ENCODE measurements around the gene ZFYVE28.

Gene ZFYVE28

DNA sequence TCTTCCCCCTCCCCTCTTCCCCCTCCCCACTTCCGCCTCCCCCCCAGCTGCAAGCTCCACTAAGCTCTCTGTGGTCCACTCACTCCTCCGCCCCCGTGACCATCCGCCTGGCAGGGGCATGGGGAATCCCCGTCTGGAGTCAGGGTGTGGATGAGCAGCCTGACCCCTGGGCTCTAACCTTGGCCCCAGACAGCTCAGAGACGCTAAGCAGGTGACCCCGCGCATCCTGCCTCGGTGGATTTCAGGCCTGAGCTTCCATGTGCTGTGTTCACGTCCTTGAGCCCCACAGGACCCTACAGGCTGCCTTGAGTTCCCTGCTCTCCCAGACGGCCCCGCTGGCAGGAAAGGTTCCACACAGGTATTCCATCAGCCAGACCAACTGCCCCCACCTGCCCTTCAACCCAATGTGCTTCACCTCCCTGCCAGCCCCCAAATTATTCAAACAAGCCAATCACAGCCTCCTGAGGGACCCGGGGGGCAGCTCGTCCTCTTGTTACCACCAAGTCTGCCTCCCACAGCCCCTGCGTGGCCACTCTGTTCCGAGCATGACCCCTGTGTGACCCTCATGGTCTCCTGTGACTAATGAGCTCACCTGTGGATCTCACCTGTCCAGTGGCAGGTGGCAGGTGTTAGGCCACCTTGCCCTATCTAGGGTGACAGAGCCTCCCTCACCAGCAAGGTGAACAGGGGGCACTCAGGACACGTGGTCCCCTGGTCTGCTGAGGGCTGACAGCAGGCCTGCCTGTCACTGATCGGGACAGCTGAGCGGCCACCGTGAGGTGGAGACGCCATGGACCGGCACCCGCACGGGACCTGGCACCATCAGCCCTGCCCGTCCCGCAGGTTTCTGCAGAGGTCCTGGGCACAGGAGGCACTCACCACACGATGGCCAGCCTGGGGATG lies 83.4 kb downstream of the ZFYVE28 start:
- DNase-seq, result no peak

DNA sequence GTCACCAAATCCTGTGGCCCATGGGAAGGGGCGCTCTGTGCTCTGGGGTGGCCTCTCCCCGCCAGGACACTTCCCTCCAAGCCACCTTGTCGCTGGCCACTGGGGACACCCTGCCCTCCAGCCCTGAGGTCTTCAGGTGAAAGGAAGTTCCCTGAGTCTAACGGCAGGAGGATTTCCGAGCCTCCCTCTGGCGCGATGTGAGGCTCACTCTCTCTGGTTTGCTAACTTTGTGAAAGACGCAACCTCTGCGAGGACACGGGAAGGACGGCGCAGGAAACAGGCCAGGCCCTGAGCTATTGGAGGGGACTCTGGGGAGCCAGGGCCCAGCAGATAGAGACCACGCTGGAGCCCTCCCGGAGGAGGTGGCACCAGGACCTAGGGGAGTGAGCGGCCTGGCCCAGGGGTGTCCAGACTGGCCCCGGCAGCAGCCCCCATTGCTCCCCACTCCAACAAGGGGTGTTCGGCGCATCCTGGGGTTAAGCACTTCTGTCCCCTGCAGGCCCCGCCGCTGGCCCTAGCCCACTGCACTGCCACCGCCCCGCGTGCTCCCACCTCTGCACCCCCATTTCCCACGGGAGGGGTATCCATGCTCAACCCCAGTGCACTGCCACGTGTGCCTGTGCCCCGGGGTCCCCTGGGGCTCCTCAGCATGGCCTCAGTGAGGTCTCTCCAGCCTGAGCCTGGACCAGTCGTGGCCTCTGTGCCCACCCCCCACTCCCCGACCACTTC lies 84.4 kb downstream of the ZFYVE28 start:
- DNase-seq, result no peak

DNA sequence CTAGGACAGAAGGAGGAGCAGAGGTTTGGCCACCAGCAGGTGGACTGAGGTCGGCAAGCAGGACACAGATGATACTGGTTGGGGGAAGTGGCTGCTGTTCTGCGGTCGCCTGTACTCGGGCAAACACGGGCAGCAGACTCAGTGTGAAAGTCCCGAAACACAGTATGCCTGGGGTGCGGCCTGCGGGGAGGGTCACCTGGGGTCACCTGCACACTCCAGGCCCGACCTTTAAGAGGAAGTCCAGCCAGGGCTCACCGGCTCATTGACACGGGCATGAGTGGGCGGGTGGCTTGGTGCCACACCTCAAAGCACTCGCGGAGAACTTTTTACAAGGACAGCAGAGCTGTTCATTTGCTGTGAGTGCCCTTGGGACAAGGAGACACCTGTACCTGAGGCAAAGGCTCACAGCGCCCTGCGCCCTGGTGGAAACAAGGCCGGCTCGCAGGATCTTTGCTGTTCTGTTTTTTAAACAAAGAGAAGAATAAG lies 85.0 kb downstream of the ZFYVE28 start:
- no peak for DNase-seq

DNA sequence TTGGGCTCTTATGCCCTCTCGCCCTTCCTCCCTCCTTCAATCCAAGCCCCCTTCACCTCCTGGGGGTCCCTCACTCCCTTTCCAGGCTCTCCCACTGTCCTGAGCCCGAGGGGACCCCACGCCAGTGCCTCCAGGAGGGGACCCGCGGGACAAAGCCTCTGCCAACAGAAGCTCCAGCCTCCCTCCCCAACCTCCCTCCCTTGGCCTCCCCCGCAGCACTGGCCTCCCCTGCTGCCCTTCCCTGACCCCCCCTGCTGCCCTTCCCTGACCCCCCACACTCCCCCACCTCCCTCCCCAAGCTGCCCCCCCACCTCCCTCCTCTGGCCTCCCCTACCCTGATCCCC lies 85.5 kb downstream of the ZFYVE28 start:
- no peak for DNase-seq

DNA sequence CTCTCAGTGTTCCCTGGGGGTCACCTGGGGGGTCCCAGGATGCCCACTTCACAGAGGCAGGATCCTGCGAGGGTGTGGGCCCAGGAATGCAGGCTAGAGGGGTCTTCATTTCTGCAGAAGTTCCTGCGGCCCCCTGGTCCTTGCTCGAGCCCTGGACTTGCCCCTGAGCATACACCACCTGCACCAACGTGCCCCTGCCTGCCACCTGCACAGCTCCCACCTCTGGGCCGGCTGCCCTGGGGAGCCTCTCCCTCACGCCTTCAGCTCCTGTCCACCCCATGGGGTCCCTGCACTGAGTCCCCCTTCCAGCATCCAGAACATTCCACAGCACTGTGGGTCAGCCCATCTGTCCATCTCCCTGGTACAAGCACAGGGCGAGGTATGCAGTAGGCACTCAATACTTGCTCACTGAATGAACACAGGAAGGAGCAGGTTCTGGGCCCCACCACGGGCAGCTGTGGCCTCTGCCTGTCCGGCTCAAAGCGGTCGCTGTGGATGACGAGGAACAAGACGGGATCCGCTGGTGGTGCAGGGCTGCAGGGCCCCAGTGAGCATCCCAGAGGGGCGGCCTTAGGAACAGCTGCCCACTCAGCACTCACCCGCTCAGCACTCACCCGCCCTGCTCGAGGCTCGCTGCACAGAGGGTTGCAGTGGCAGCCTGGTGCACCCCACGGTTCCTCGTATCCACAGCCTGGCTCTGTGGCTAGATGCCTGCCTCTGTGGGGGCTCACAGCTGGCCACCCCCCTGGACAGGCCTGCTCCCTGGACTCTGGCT lies 86.1 kb downstream of the ZFYVE28 start:
- no peak for DNase-seq

DNA sequence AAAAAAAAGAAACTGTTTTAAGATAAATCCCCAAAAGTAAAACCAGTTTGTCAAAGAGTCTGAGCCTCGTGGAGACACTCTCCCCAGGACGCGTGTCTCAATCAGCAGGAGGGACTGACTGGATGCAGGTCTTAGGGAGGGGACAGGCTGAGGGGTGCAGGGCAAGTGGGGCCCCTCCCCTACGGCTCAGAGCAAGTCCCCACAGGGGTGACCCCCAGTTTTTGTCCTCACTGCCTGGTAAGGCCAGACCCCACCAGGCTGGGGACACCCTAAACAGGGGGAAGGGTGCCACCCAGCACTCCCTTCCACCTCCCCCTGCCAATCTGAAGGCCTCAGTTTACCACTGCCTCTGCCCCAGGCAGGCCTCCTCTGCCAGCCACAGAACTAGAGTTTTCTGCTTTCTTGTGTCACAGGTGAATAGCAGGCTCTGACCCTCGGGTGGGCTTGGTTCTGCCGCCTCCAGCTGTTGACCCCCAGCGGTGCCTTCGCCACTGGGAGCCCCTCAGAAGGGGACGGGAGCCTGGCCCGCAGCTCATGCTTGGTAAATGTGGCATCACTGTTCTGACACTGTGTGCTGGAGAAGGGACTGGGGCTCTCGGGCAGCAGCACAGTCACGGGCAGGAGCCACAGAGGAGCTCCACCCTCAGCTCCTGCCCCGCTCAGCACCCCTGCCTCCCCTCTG lies 86.8 kb downstream of the ZFYVE28 start:
- no peak for DNase-seq

DNA sequence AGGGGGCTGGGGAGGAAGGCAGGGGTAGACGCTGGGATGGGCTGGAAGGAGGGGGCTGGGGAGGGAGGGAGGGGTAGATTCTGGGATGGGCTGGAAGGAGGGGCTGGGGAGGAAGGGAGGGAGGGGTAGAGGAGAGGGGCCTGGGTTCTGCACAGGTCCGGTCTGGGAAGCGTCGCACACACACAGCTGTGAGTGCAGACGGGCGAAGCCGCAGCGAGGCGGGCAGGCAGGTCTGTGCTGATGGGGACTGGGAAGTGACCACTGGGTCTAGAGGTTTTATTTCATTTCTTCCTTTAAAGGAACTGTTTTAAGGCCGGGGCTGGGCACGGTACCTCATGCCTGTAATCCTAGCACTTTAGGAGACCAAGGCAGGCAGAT lies 87.4 kb downstream of the ZFYVE28 start:
- DNase-seq, result no peak

DNA sequence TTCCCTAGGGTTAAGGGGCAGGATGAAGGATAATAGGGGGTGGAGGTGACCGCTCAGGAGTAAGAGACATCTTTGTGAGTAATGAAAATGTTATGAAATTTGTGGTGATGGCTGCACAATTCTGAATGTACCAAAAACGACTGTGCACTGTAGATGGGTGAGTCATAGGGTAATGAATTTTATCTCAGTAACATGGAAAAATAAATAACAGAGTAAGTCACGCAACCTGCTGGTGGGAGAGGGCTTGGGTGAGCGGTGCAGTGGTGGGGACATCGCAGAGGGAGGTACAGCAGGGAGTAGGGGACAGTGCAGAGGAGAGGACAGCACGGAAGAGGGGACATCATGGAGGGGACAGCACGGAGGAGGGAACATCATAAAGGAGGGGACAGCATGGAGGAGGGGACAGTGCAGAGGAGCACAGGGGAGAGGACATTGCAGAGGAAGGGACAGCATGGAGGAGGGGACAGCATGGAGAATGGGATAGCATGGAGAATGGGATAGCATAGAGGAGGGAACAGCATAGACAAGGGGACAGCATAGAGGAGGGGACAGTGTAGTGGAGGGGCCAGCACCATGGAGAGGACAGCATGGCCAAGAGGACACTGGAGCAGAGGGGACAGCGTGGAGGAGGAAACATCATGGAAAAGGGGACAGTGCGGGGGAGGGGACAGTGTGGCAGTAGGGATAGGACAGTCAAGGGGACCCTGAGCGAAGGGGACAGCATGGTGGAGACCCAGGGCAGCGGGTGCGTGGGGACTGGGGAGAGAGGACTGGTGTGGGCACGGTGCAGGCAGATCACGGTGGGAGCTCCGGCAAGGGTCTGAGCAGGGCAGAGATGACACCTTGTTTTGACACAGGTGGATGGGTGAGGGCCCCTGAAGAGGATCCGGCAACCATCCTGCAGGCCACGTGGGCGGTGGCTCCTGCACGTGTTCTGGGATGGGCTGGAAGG lies 88.1 kb downstream of the ZFYVE28 start:
- no peak for DNase-seq

DNA sequence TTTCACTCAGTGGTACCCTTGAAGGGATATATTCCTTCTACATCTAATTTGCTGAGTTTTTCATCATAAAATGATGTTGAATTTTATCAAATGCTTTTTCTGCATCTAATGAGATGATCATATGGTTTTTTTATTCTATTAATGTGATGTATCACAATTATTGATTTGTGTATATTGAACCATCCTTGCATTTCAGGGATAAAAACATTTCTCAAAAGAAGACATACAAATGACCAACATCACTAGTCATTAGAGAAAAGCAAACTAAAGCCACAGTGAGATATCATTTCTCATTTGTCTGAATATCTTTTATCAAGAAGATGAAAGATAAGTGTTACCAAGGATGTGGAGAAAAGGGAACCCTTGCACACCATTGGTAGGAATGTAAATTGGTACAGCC lies 90.9 kb downstream of the ZFYVE28 start:
- no peak for DNase-seq

DNA sequence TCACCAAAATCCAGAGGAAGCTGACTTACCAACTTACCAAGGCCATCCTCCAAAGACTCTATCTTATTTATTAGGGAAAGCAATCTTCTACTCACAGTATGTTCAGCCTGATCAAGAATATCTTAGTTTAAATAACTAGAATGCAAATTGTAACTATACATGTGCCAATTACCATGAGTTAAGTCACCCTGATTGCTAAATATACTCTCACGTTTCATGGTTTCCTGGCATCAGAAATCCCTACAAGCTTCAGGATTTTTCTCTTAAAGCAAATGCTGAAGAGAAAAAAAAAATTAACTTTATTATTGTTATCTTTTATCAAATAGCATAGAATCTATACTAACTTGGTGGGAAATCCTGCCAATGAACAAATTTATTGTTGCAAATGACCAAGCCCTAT lies 93.6 kb downstream of the ZFYVE28 start:
- no peak for DNase-seq

DNA sequence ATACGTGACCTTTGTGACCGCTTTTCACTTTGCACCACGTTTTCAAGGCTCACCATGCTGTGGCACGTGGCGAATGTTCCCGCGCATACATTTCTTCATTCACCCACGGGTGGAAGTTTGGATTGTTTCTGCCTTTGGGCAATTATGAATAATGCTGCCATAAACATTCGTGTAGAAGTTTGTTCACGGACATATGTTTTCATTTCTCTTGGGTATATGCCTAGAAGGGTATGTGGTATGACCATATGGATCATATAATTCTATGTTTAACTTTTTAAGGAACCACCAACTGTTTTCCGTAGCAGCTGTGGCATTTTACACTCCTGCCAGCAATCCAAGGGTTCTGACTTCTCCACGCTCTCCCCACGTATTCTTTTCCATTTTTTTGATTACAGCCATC lies 95.6 kb downstream of the ZFYVE28 start:
- no peak for DNase-seq

DNA sequence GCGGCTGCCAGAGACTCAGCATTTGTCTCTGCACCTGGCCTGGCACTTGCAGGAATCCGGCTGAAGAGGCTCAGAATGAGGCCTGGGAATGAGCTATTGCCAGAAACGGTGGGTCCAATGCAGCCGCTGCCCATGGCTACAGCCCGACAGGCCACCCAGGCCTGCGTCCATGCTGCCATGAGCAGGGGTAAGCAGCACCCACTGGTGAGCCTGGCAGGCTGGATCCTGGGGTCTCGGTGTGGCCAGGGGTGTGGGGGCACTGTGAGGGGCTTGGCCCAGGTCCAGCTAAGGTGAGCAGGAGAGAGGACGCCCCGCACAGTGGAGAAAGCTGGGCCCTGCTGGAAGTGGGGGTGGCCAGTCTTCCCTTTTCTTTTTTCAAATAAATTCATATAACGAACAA lies 96.2 kb downstream of the ZFYVE28 start:
- no peak for DNase-seq

DNA sequence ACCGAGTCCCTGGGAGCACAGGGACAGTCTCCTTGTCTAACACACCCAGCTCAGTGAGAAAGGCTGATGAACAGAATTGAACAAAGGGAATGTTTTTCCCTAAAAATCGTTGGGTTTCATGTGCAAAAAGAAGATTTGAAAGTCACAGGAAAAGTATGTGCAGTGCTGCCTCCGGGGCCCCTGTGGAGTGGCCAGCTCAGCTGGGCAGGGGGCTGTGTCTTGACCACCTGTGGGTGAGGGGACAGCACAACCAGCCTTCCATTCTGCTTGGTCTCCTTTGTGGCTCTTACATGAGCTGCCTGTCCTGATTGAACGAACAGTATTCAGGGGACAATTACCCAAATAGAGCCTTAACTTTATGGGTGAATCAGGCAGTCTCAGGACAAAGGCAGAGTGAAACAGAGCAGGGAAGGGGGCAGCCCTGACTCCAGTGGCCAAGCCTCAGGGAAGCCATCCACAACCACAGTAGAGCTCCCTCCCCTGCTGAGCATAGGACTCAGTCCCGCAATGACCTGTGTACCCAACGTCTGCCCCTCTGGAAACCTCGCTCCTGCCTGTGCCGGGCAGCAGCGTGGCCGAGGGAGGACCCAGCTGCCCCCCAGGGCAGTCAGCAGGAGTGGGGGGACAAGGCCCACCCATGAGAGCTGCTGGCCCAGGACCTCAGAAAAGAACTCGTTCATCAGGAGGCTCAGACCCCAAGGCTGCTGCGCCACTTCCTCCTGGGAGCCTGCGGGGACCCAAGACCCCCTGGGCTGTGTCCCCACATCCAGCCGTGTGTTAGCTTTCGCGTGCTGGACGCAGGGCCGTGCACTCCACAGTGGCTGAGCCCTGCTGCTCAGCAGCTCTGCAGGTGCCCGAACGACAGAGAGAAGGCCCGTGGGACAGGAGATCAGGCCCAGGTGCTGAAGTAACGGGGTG lies 96.9 kb downstream of the ZFYVE28 start:
- no peak for DNase-seq

DNA sequence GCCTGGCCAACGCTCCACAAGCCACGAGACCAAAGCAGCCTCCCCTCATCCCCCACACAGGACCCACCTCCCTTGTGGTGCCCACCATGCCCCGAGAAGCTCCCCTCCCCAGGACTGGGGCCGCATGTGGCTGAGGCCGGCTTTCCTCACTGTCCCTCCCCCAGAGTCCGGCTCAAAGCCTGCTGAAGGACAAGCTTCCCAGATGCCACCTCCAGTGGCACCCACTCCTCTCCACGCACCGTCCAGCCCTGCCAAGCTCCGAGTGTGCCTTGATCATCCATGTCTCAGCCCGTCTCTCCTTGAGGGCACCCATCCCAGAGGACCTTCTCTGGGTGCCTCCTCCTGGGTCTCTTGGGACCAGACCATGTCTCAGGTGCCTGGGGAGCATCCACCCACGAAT lies 97.7 kb downstream of the ZFYVE28 start:
- no peak for DNase-seq

DNA sequence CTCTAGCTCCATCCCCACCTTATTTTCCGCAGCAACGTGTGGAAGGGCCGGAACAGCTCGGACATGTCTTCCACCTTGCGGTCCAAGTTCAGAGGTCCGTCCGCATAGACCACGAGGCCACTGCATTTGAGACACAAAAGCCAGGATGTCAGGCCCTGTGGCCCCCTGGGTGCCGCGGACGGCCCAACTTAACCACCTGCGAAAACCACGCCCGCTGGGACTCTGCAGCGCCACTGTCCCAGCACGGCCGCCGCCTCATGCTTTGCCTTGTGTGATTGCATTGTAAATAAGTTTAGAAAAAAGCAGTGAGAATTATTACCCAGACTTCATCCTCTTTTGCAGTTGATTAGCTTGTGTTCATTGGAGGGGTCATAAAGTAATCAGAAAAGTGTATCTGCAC lies 98.3 kb downstream of the ZFYVE28 start:
- DNase-seq, result no peak

DNA sequence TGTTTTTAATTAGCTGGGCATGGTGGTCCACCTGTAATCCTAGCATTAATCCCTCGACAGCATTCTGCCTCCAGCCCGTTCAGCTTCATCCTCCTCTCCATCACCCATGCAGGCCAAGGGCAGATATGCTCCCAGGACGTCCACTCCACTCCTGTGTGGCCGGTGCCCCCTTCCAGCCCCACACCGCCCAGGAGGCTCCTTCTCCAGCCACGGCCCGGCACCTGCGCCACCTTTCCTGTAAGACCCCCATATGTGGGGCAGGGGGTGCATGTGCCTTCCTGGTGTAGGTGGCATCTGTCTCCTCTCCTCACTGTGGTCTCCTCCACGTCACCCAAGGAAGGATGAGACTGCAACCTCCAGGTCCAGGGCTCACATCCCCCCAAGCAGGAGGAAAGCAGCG lies 99.6 kb downstream of the ZFYVE28 start:
- no peak for DNase-seq

DNA sequence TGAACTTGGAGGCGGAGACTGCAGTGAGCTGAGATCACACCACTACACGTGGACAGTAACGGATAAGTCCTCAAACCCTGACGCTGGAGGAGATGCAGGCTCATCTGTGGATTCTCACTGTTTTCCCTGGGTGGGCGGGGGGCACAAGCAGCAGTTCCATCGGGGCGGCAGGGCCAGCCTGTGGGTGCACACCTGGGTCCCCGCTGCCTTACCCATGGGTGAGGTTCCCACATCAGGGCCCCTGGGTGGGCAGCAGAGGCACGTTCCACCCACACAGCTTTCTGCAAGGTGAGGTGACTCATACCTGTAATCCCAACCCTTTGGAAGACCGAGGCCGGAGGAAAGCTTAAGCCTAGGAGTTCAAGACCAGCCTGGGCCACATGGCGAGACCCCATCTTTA lies 100.0 kb downstream of the ZFYVE28 start:
- DNase-seq, result no peak

DNA sequence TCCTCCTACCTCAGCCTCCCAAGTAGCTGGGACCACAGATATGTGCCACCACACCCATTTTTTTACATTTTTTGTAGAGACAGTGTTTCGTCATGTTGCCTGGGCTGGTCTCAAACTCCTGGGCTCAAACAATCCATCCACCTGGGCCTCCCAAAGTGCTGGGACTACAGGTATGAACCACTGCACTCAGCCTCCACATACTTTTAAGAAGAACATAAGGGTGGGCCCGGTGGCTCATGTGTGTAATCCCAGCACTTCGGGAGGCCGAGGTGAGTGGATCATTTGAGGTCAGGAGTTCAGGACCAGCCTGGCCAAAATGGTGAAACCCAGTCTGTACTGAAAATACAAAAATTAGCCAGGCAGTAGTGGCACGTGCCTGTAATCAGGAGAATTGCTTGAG lies 105.1 kb downstream of the ZFYVE28 start:
- no peak for DNase-seq

DNA sequence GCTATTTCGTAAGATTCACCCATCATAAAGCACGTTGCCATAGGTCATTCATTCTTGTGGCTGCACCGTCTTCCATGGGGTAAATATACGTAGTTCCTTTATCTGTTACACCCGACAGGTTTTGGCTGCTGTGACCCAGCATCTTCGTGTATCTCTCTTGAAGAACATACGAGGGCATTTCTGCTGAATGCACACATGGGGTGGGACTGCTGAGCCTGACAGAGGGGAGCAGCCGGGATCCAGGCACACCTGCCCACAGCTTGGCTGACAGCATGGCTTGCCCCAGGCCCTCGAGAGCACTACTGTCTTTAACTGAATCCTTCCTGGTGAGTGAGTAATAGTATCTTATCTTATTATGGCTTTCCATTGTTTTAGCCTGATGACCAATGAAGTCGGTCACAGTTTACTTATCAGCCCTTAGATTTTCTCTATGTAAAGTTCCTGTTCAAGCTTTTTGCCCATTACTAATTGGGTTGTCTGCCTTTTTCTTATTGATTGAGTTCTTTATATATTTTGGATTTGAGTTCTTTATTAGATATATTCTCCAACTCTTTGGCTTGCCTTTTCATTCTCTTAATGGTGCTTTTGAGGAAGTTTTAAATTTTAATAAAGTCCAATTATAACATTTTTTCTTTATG lies 111.6 kb downstream of the ZFYVE28 start:
- DNase-seq, result no peak

All from nucleus accumbens (tissue), 56 donors.